AG09319 (cell line): Measurements from ENCODE around the gene ABHD16A.

Source experiments
- DNase-seq: peaks from one replicate; pipeline ENCODE4 v3.0.0-alpha.2; 2010; ENCODE audit warnings: low read depth; ENCODE audit errors: extremely low read depth
- TF ChIP-seq, protein P1 (sequence below): IDR thresholded peaks from 2 replicates; pipeline ENCODE4 v1.5.1; 2011; ENCODE audit warnings: low read depth, mild to moderate bottlenecking, inconsistent platforms, low read length, moderate library complexity

The ABHD16A gene

DNA sequence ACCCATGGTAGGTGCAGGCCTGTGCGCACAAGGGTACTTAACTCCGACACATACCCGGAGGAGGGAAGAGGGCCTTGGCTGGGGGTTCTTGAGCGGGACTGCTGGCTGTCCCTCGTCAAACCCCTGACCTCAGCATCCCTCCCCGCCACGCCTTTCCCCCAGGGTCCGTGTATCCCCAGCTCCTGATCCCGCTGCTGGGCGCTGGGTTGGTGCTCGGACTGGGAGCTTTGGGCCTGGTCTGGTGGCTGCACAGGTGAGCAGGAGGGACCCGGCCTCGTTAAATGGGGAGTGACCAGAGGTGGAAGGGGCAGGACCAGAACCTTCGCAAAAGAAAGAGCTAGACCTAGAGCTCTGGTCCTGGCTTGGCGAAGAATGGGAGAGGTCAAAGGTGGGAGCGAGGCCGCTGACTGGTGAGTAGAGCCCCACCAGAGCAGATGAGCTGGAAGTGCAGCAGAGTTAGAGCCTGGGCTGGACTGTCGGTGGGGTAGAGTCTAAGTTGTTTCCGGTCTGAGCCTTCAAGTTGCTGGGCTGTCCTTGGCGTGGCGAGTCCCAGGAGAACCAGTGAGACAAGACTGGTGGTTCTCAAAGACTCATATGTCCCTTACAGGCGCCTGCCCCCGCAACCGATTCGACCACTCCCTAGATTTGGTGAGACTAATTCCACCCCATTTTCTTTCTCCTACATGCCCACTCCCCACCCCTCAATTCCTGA, 21.0 kb upstream of the ABHD16A start:
- DNase-seq, result no peak
- TF ChIP-seq, protein P1, sequence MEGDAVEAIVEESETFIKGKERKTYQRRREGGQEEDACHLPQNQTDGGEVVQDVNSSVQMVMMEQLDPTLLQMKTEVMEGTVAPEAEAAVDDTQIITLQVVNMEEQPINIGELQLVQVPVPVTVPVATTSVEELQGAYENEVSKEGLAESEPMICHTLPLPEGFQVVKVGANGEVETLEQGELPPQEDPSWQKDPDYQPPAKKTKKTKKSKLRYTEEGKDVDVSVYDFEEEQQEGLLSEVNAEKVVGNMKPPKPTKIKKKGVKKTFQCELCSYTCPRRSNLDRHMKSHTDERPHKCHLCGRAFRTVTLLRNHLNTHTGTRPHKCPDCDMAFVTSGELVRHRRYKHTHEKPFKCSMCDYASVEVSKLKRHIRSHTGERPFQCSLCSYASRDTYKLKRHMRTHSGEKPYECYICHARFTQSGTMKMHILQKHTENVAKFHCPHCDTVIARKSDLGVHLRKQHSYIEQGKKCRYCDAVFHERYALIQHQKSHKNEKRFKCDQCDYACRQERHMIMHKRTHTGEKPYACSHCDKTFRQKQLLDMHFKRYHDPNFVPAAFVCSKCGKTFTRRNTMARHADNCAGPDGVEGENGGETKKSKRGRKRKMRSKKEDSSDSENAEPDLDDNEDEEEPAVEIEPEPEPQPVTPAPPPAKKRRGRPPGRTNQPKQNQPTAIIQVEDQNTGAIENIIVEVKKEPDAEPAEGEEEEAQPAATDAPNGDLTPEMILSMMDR, result no peak

DNA sequence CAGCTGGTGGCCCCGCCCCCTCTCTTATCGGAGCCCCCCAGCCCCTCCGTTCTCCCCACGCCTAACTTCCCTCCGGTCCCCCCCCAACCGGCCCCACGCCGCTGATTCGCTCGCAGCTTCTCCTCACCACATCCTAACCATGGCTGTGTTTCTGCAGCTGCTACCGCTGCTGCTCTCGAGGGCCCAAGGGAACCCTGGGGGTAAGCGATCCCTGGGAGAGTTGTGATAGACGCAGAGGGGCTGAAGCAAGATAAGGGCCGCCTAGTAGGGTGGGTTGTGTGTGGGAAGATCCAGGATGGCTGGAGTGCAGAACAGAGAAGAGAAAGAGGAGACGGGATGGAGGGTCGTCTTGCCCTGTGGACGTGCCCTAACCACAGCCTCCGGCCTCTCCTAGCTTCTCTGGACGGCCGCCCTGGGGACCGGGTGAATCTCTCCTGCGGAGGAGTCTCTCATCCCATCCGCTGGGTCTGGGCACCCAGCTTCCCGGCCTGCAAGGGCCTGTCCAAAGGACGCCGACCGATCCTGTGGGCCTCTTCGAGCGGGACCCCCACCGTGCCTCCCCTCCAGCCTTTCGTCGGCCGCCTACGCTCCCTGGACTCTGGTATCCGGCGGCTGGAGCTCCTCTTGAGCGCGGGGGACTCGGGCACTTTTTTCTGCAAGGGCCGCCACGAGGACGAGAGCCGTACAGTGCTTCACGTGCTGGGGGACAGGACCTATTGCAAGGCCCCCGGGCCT, 20.3 kb upstream of the ABHD16A start, which contains the start of gene MPIG6B:
MPIG6B (plus strand) TSS at position 129 of the 735 bp plus-strand sequence; CDS start at position 140, 11 bp downstream.
- no peak for DNase-seq

DNA sequence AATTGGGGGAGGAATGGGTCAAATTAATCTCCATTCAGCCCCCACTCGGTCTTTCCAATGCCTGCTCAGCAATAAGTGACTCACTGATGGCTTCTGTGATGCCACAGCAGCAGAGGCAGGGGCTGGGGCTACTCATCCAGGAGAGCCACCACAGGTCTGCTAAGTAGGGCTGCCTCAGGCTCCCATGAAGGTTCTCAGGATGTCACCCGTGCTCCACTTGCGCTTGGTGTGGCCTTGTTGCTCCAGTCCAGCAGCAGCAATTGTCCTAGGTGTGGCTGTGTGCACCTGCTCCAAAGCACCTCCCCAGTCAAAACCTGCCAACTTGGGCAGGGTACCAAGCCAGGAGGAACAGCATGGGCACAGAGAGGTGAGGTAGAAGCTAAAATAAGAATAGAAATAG, 19.0 kb upstream of the ABHD16A start:
- no peak for DNase-seq
- TF ChIP-seq, protein P1, result no peak

More for the DNA sequence above, 20.3 kb upstream of the ABHD16A start, which contains the start of gene MPIG6B:
- TF ChIP-seq, protein P1, result no peak

DNA sequence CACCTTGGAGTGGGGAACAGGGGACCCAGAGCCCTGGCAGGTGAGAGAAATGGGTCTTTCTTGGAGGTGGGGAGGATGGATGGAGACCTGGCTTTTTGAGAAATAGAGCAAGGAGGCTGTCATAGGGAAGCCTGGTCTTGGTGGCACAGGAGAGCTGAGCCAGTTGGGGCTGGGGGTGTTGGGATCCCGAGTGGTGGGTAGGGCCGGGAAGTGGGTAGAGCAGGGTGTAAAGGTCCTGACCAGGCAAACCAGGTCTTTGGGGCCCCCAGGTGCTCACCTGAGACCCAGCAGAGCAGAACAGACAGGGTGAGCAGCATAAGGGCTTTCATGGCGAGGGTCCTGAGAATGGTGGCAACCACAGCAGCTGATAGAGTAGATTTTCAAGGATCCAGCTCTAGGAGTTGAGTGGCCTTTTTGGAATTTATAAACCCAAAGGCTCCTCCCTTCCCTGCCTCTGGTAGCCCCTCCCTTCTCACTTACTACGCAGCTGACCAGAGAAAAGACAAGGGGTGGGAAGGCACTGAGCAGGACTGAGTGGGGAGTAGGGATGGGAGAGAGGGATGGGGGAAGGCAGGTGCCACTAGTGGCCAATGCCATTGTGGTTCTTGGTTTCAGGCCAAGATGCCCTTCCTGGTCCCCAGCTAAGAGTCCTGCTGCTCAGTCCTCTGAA, 18.4 kb upstream of the ABHD16A start, which contains the start of gene LY6G6C:
LY6G6C (minus strand) TSS at position 396 of the 670 bp plus-strand sequence; CDS start at position 329, 67 bp downstream.
- TF ChIP-seq, protein P1, result no peak
- no peak for DNase-seq

DNA sequence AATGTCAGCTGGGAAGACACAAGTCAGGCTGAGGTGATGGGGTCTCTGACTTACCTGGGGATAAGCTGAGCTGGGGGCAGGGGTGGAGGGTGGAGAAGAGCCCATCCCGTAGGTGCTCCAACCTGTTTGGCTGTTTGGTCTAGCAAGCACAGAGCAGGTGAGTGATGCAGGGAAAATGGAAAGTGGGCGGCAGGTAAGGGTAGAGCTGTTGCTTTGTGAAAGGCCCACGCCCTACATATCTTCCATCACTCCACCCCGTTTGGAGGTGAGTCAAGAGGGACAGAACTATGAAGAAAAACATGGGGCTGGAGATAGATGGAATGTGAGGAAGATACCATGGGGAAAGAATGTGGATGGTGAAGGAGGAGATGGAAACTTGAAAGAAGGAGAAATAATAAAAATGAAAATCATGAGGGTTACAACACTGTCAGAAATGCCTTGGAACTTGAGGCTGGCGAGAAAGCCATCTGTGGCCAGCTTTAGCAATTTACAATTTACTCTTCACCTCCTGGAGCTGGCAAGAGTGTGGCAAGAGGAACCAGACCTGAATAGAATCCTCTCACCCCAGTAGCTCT, 17.2 kb upstream of the ABHD16A start:
- TF ChIP-seq, protein P1, result no peak
- DNase-seq, result no peak

DNA sequence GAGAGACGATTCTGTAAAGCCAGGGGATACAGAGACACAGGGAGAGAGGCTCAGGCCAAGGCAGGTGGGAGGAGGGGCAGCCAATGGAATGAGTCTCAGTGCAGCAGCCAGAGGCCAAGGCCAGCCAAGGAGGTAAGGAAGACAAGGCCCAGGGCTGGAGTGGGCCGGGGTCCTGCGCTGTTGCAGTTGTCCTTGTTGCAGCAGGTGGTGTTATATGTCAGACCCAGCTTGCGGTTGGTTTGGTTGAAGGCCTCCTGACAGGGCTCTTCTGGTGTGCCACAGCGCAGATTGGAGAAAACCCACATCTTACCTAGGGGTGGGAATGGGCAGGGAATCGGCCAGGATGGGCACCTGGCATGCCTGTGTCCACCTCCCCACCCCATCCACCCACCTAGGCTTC, 15.9 kb upstream of the ABHD16A start:
- TF ChIP-seq, protein P1, result no peak

More for the DNA sequence above, 15.9 kb upstream of the ABHD16A start:
- DNase-seq, result no peak
